Osteocyte (in vitro differentiated cells): ENCODE measurements around the gene CCND1. TPM values are rescaled to one million over a fixed set of nuclear protein-coding genes. Genes with fewer than 3 reads are reported as not detected.

ENCODE experiments used
- DNase-seq: peaks from one replicate; pipeline ENCODE4 v3.0.0; 2021; ENCODE audit warnings: mixed read lengths; ENCODE audit not compliant: unreplicated experiment; ENCODE audit errors: extremely low spot score
- H3K27ac Mint-ChIP-seq: one replicate; pipeline ENCODE4 v1.8.0; 2021; ENCODE audit warnings: mild to moderate bottlenecking, mixed read lengths; ENCODE audit not compliant: unreplicated experiment
- H3K27me3 Mint-ChIP-seq: one replicate; pipeline ENCODE4 v1.8.0; 2021; ENCODE audit warnings: mixed read lengths; ENCODE audit not compliant: unreplicated experiment
- H3K36me3 Mint-ChIP-seq: one replicate; pipeline ENCODE4 v1.8.0; 2021; ENCODE audit warnings: mixed read lengths; ENCODE audit not compliant: unreplicated experiment
- H3K4me1 Mint-ChIP-seq: one replicate; pipeline ENCODE4 v1.8.0; 2021; ENCODE audit warnings: mixed read lengths; ENCODE audit not compliant: unreplicated experiment
- H3K4me3 Mint-ChIP-seq: one replicate; pipeline ENCODE4 v1.8.0; 2021; ENCODE audit warnings: mild to moderate bottlenecking, moderate library complexity, mixed read lengths; ENCODE audit not compliant: unreplicated experiment
- H3K9me3 Mint-ChIP-seq: one replicate; pipeline ENCODE4 v1.8.0; 2021; ENCODE audit warnings: mixed read lengths; ENCODE audit not compliant: unreplicated experiment
- total RNA-seq: library from RNA; stranded (reverse); gene quantifications from 2 replicates; pipeline ENCODE4 v1.2.1, GENCODE V29; 2021
- TF ChIP-seq, protein P1 (sequence below): fragments of 200-600 bp; sonication (generic); IDR thresholded peaks from 2 replicates; pipeline ENCODE4 v1.5.0; 2021; ENCODE audit warnings: antibody characterized with exemption, mild to moderate bottlenecking, moderate library complexity

The CCND1 gene
- total RNA-seq, 1 donor from 2014 or later = 180 TPM

DNA sequence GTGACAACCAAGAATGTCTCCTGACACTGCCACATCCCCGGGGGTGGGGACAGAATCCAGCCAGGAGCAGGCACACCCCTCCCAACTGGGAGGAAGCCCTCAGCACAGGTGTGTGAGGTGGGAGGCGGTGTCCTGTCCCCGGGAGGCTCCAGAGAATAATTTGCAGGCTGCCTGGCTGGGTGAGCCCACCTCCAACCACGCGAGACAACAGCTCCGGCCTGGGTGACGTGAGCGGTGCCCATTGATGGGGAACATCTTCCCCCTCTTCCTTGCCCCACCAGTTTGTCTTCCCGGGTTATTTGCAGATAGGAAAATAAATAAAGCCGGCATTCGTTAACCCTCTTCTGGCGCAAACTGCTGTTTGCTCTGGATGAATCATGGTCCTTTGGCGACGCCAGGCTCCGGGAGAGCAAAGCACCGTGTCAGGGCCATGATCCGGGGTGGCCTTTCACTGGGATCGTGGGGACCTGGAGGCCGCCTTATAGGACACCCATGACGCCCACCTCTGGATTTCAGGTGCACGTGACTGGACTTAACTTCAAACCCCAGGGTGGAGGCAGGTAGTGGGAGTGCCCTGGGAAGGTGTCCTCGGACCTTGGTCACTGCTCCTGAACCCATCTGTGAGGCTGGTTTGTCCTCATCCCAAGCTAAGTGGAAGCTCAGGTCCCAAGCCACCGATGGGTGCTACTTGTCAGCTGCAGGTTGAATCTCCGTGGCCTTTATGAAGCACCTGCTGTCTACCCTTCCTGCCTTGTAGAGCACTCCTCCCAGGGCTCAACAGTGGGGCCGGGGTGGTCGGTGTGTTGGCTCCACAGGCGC is 13.9 kb downstream of the CCND1 start:
- no peaks in the 10 kb centered on the region for H3K4me1 Mint-ChIP-seq
- H3K9me3 Mint-ChIP-seq = no peaks in the 10 kb centered on the region
- DNase-seq = no peak
- no peak overlapping the region for H3K4me3 Mint-ChIP-seq
- H3K36me3 Mint-ChIP-seq = peaks cover 19% of the 10 kb centered on the region
- TF ChIP-seq, protein P1, sequence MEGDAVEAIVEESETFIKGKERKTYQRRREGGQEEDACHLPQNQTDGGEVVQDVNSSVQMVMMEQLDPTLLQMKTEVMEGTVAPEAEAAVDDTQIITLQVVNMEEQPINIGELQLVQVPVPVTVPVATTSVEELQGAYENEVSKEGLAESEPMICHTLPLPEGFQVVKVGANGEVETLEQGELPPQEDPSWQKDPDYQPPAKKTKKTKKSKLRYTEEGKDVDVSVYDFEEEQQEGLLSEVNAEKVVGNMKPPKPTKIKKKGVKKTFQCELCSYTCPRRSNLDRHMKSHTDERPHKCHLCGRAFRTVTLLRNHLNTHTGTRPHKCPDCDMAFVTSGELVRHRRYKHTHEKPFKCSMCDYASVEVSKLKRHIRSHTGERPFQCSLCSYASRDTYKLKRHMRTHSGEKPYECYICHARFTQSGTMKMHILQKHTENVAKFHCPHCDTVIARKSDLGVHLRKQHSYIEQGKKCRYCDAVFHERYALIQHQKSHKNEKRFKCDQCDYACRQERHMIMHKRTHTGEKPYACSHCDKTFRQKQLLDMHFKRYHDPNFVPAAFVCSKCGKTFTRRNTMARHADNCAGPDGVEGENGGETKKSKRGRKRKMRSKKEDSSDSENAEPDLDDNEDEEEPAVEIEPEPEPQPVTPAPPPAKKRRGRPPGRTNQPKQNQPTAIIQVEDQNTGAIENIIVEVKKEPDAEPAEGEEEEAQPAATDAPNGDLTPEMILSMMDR = no peak
- no peaks in the 10 kb centered on the region for H3K27me3 Mint-ChIP-seq
- H3K27ac Mint-ChIP-seq = no peak overlapping the region

DNA sequence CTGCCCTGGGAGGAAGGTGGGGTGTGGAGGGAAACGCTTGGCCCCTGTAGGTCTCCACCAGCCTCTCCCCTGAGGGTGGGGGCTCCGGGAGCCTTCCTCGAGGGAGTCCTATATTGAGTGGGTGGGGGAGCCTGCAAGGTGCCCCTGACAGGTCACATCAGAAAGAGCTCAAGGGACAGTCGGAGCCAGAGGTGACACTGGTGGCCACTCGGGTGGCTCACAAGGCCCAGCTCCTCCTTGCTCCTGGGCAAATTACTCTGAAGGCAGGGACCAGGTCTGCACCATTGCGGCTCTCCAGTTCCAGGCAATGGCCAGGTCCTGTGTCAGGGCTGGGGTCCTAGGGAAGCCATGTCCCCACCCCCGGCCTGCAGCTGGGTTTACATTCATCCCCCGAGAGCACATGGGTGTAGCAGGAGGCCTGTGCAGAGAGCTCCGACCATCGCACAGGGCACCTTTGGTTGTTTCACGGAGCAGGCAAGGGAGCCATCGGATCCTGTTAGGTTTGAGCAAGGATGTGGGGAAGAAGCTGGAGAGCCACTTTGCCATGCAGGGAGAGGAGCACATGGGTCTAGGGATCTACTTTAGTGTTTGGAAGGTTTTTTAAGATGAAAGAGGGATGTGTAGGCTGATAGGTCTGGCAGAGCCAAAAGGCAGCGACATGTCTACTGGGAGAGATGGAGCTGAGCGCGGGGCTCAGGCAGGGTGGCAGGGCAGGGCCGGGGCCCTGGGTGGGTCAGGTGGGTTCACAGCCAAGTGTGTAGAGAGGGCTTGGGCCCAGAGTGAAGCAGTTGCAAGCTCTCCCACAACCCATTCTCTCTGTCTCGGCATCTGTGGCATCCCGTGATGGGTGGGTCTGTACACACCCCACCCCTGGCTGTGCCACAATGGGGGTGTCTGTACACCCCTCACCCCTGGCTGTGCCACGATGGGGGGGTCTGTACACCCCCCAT is 14.8 kb downstream of the CCND1 start:
- no peaks in the 10 kb centered on the region for H3K9me3 Mint-ChIP-seq
- no peaks in the 10 kb centered on the region for H3K27me3 Mint-ChIP-seq
- no peak for DNase-seq
- TF ChIP-seq, protein P1 = no peak
- H3K4me3 Mint-ChIP-seq = no peak overlapping the region
- no peak overlapping the region for H3K27ac Mint-ChIP-seq
- H3K4me1 Mint-ChIP-seq = no peaks in the 10 kb centered on the region
- peaks cover 19% of the 10 kb centered on the region for H3K36me3 Mint-ChIP-seq

DNA sequence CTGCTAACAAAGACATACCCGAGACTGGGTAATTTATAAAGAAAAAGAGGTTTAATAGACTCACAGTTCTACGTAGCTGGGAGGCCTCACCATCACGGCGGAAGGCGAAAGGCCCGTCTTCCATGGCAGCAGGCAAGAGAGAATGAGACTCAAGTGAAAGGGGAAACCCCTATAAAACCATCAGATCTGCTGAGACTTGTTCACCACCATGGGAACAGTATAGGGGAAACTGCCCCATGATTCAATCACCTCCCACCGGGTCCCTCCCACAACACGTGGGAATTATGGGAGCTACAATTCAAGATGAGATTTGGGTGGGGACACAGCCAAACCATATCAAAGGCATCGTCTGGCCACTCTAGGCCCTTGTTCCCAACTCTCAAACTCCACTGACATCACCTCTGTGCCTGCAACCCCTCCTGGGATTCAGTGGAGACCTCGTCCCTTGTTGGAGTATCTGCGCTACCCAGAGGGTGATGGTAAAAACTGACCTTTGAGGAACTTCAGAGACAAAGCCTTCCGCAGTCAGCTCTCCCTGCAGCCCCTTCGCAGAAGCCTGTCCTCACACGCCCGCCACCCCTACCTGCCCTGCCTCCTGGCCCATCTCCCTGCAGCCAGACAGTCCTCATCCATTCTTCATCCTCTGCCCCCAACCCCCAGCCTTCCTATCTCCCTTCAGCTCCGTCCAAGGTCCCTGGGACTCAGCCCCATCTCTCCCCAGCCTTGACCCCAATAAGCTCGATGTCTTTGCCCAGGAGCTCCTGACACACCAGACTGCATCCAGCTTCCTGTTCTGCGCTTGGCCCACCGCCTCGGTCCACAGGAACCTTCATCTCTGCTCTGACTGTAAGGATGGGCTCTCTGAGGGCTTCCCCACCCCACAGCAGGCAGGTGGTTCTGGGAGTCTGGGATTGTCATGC is 15.8 kb downstream of the CCND1 start:
- Mint-ChIP-seq H3K27ac (no peak overlapping the region), H3K4me1 (no peaks in the 10 kb centered on the region), H3K27me3 (no peaks in the 10 kb centered on the region), H3K36me3 (peaks cover 13% of the 10 kb centered on the region), H3K9me3 (no peaks in the 10 kb centered on the region), H3K4me3 (no peak overlapping the region)
- no peak for DNase-seq
- TF ChIP-seq, protein P1 = no peak

DNA sequence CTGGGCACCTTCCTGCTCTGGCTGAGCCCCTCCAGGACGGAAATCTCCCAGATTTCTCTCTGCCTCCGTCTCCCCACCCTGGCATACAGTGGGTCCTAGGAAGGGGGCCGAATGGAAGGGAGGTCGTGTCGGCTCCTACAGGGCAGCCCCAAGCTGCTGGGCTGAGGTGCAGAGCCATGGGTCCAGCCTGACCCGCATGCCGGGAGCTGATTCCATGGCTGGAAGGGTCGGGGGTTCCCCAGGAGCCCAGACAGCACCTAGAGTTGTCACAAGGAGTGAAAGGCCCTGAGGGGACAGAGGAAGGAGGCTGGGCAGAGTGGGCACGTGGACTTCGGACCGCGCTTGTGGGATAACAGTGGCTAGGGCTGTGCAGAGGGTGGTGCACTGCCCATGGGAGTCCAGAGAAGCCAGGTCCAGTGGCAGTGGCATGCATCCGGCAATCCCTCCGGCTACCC is 16.5 kb downstream of the CCND1 start:
- Mint-ChIP-seq H3K9me3 (no peaks in the 10 kb centered on the region), H3K27me3 (no peaks in the 10 kb centered on the region), H3K4me1 (no peaks in the 10 kb centered on the region), H3K36me3 (peaks cover 7% of the 10 kb centered on the region), H3K27ac (no peak overlapping the region), H3K4me3 (no peak overlapping the region)
- TF ChIP-seq, protein P1 = no peak
- DNase-seq = no peak
